HepG2 (cell line): ENCODE measurements around the gene ZFHX3. TPM values are rescaled to one million over a fixed set of nuclear protein-coding genes. Genes with fewer than 3 reads are reported as not detected.
A peak's percentile ranks its signal among the peaks of the same experiment; 100 is the strongest.

Experiments
- BRCA1 ChIP-seq: sonication (generic); formaldehyde crosslinking; IDR thresholded peaks from 2 replicates; pipeline ENCODE4 v1.4.0; 2020; ENCODE audit warnings: missing genetic modification reagents
- BRF2 ChIP-seq: sonication (generic); formaldehyde crosslinking; IDR thresholded peaks from 2 replicates; pipeline ENCODE4 v1.8.1; 2022; ENCODE audit warnings: mild to moderate bottlenecking, missing genetic modification reagents
- CHD2 ChIP-seq: IDR thresholded peaks from 2 replicates; pipeline ENCODE4 v1.6.1; 2011; ENCODE audit warnings: low read depth, low read length, improper control_type of control experiment
- FOXA3 ChIP-seq: IDR thresholded peaks from 2 replicates; pipeline ENCODE4 v1.6.1; 2016; ENCODE audit warnings: missing genetic modification reagents, missing compliant biosample characterization
- MTF2 ChIP-seq: sonication (generic); formaldehyde crosslinking; IDR thresholded peaks from 2 replicates; pipeline ENCODE4 v1.5.0; 2020; ENCODE audit warnings: missing genetic modification reagents, borderline replicate concordance
- PHF21A ChIP-seq: sonication (generic); formaldehyde crosslinking; IDR thresholded peaks from 2 replicates; pipeline ENCODE4 v1.5.0; 2020; ENCODE audit warnings: mild to moderate bottlenecking, missing genetic modification reagents
- RORA ChIP-seq: sonication (generic); formaldehyde crosslinking; IDR thresholded peaks from 2 replicates; pipeline ENCODE4 v1.5.0; 2020; ENCODE audit warnings: mild to moderate bottlenecking, missing genetic modification reagents, moderate library complexity
- TAF15 ChIP-seq: fragments of 200-400 bp; formaldehyde crosslinking; IDR thresholded peaks from one replicate; pipeline ENCODE4 v1.6.1; 2018; ENCODE audit warnings: mild to moderate bottlenecking, low read depth, low read length; ENCODE audit not compliant: poor library complexity, severe bottlenecking
- TBX3 ChIP-seq: fragments of 450-650 bp; IDR thresholded peaks from 2 replicates; pipeline ENCODE4 v1.6.1; 2017; ENCODE audit warnings: antibody characterized with exemption, mild to moderate bottlenecking, inconsistent platforms, borderline replicate concordance
- ZNF790 ChIP-seq: sonication (generic); formaldehyde crosslinking; IDR thresholded peaks from 2 replicates; pipeline ENCODE4 v1.8.0; 2022; ENCODE audit warnings: missing genetic modification reagents, mild to moderate bottlenecking, borderline replicate concordance
- polyA plus RNA-seq, 8 experiments: library from polyadenylated mRNA; depleted of rRNA in 3 of 8; stranded (reverse) in 7 of 8; unstranded in 1 of 8; fragments of >200 nt; fragmentation: Illumina TruSeq in 4 of 8; extraction: Trizol in 4 of 8; gene quantifications; 2 replicates each; pipeline versions ENCODE4 v1.2.1 to v1.2.3, GENCODE V29; 2011 to 2016; ENCODE audit warnings: low read depth in 4 of 8, missing spikeins in 1 of 8, mixed read lengths in 1 of 8; ENCODE audit not compliant: insufficient read depth in 1 of 8
- total RNA-seq, 5 experiments: library from RNA; depleted of rRNA; stranded (reverse); fragments of >200 nt; fragmentation: Illumina TruSeq; extraction: Trizol; gene quantifications; 2 replicates each; pipeline ENCODE4 v1.2.3, GENCODE V29; 2016; ENCODE audit warnings: low read depth in 1 of 5
- TF ChIP-seq, protein P1 (sequence below): sonication (generic); formaldehyde crosslinking; IDR thresholded peaks from 2 replicates; pipeline ENCODE4 v1.4.0; 2020; ENCODE audit warnings: missing genetic modification reagents
- TF ChIP-seq, protein P2 (sequence below): sonication (generic); formaldehyde crosslinking; IDR thresholded peaks from one replicate; pipeline ENCODE4 v1.5.1; 2020; ENCODE audit warnings: mild to moderate bottlenecking, missing genetic modification reagents; ENCODE audit errors: not compliant biosample characterization

ZFHX3 gene
- total and polyA plus RNA-seq, 2 of the 13 experiments (the other 11 are each of a cell fraction or from before 2014, with no cell fraction given), result 5.0 to 6.0 TPM

- TF ChIP-seq, protein P1, sequence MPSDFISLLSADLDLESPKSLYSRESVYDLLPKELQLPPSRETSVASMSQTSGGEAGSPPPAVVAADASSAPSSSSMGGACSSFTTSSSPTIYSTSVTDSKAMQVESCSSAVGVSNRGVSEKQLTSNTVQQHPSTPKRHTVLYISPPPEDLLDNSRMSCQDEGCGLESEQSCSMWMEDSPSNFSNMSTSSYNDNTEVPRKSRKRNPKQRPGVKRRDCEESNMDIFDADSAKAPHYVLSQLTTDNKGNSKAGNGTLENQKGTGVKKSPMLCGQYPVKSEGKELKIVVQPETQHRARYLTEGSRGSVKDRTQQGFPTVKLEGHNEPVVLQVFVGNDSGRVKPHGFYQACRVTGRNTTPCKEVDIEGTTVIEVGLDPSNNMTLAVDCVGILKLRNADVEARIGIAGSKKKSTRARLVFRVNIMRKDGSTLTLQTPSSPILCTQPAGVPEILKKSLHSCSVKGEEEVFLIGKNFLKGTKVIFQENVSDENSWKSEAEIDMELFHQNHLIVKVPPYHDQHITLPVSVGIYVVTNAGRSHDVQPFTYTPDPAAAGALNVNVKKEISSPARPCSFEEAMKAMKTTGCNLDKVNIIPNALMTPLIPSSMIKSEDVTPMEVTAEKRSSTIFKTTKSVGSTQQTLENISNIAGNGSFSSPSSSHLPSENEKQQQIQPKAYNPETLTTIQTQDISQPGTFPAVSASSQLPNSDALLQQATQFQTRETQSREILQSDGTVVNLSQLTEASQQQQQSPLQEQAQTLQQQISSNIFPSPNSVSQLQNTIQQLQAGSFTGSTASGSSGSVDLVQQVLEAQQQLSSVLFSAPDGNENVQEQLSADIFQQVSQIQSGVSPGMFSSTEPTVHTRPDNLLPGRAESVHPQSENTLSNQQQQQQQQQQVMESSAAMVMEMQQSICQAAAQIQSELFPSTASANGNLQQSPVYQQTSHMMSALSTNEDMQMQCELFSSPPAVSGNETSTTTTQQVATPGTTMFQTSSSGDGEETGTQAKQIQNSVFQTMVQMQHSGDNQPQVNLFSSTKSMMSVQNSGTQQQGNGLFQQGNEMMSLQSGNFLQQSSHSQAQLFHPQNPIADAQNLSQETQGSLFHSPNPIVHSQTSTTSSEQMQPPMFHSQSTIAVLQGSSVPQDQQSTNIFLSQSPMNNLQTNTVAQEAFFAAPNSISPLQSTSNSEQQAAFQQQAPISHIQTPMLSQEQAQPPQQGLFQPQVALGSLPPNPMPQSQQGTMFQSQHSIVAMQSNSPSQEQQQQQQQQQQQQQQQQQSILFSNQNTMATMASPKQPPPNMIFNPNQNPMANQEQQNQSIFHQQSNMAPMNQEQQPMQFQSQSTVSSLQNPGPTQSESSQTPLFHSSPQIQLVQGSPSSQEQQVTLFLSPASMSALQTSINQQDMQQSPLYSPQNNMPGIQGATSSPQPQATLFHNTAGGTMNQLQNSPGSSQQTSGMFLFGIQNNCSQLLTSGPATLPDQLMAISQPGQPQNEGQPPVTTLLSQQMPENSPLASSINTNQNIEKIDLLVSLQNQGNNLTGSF, result 0 out of 2 replicates have a peak, but pooled peaks have one; percentile 21
- TF ChIP-seq PHF21A (peak; percentile 72), ZNF790 (CRISPR knock-in tag) (no peak), FOXA3 (CRISPR knock-in tag) (peak; percentile 77), TBX3 (no peak), RORA (CRISPR knock-in tag) (no peak), TAF15 (no peak), CHD2 (no peak), BRCA1 (CRISPR knock-in tag) (no peak), MTF2 (CRISPR knock-in tag) (no peak), BRF2 (CRISPR knock-in tag) (no peak)
- TF ChIP-seq, protein P2, sequence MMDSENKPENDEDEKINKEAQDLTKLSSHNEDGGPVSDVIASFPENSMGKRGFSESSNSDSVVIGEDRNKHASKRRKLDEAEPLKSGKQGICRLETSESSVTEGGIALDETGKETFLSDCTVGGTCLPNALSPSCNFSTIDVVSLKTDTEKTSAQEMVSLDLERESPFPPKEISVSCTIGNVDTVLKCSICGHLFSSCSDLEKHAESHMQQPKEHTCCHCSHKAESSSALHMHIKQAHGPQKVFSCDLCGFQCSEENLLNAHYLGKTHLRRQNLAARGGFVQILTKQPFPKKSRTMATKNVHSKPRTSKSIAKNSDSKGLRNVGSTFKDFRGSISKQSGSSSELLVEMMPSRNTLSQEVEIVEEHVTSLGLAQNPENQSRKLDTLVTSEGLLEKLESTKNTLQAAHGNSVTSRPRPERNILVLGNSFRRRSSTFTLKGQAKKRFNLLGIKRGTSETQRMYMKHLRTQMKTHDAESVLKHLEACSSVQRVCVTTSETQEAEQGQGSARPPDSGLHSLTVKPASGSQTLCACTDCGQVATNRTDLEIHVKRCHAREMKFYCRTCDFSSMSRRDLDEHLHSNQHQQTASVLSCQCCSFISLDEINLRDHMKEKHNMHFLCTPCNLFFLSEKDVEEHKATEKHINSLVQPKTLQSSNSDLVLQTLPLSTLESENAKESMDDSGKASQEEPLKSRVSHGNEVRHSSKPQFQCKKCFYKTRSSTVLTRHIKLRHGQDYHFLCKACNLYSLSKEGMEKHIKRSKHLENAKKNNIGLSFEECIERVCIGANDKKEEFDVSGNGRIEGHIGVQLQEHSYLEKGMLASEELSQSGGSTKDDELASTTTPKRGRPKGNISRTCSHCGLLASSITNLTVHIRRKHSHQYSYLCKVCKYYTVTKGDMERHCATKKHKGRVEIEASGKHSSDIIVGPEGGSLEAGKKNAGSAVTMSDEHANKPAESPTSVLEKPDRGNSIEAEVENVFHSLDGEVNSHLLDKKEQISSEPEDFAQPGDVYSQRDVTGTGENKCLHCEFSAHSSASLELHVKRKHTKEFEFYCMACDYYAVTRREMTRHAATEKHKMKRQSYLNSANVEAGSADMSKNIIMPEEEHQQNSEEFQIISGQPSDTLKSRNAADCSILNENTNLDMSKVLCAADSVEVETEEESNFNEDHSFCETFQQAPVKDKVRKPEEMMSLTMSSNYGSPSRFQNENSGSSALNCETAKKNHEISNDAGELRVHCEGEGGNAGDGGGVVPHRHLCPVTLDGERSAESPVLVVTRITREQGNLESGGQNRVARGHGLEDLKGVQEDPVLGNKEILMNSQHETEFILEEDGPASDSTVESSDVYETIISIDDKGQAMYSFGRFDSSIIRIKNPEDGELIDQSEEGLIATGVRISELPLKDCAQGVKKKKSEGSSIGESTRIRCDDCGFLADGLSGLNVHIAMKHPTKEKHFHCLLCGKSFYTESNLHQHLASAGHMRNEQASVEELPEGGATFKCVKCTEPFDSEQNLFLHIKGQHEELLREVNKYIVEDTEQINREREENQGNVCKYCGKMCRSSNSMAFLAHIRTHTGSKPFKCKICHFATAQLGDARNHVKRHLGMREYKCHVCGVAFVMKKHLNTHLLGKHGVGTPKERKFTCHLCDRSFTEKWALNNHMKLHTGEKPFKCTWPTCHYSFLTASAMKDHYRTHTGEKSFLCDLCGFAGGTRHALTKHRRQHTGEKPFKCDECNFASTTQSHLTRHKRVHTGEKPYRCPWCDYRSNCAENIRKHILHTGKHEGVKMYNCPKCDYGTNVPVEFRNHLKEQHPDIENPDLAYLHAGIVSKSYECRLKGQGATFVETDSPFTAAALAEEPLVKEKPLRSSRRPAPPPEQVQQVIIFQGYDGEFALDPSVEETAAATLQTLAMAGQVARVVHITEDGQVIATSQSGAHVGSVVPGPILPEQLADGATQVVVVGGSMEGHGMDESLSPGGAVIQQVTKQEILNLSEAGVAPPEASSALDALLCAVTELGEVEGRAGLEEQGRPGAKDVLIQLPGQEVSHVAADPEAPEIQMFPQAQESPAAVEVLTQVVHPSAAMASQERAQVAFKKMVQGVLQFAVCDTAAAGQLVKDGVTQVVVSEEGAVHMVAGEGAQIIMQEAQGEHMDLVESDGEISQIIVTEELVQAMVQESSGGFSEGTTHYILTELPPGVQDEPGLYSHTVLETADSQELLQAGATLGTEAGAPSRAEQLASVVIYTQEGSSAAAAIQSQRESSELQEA (CRISPR knock-in tag), result peak; percentile 57
Measured at GRCh38 chr16:73000020-73000906, 47.7 kb downstream of the ZFHX3 start (continued).
